Ovary (tissue), 3 donors: ENCODE measurements around the gene EXTL1.

Experiments
- EP300 ChIP-seq: sonication (generic); formaldehyde crosslinking; IDR thresholded peaks from one replicate; pipeline ENCODE4 v1.6.1; 2017; ENCODE audit warnings: antibody characterized with exemption
- TF ChIP-seq, protein P1 (sequence below), 3 donors: fragments of 450-650 bp in 2 of 3; fragments of 200-600 bp in 1 of 3; IDR thresholded peaks; one replicate each; pipeline versions ENCODE4 v1.5.1 to v1.8.0; 2016 to 2022; ENCODE audit warnings: antibody characterized with exemption in 3 of 3, mild to moderate bottlenecking in 1 of 3
- donor health status: DM: no; HTN: no; CAD: no.

DNA sequence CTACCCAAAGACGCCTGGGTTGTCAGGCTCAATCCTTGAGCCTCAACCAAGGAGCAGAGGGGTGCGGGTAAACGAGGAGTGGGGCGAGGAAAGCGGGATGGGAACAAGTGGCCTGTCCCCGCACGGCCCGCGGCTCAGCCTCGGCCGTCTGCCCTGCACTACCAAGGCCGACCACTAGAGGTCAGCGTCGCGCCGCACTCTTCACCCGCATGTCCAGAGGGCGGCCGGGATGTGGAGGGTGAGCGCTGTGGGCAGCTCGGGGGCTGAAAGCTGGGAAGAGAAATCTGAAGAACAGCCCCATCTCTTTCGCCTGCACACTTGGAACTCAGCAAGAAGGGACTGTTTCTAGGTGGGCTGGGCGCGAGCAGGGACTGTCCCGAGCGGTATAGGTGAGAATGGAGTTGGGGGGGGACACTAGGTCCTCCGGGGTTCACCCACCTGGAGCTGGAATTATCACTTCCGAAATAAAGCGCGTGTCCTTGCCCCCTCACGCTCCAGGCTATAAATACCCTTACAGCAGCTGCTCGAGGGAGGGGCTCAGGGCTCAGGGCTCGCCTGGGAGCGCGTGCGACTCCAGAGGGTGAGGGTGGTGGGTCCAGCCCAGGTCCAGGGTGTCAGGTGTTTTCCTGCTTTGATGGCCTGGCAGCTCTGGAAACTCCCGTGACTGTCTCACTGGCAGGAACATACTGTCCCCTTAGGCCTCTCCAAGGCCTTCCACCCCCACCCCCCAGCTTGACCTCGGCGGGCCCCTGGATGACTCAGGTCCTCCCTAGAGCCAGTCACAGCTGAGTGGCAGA is 14.6 kb downstream of the EXTL1 start:
- TF ChIP-seq, protein P1, sequence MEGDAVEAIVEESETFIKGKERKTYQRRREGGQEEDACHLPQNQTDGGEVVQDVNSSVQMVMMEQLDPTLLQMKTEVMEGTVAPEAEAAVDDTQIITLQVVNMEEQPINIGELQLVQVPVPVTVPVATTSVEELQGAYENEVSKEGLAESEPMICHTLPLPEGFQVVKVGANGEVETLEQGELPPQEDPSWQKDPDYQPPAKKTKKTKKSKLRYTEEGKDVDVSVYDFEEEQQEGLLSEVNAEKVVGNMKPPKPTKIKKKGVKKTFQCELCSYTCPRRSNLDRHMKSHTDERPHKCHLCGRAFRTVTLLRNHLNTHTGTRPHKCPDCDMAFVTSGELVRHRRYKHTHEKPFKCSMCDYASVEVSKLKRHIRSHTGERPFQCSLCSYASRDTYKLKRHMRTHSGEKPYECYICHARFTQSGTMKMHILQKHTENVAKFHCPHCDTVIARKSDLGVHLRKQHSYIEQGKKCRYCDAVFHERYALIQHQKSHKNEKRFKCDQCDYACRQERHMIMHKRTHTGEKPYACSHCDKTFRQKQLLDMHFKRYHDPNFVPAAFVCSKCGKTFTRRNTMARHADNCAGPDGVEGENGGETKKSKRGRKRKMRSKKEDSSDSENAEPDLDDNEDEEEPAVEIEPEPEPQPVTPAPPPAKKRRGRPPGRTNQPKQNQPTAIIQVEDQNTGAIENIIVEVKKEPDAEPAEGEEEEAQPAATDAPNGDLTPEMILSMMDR (IDR thresholded peaks at IDR 0.05) = peak; percentile 98 to 99 (median 99)
- TF ChIP-seq EP300 = no peak
